ENCODE results near the gene SPECC1L.

The SPECC1L gene

GRCh38 chr22:24453853-24454252 lies 183.2 kb downstream of the SPECC1L start:
- Histone ChIP-seq H3K4me3 (ENCODE audit: low read depth, low read length) (no peak overlapping the region), H3K36me3 (ENCODE audit: control insufficient read depth, insufficient read depth, low read length) (no peaks in the 10 kb centered on the region), H3K27ac (ENCODE audit: low read depth, low read length) (no peak overlapping the region), H3K9ac (ENCODE audit: low read depth, low read length) (no peak overlapping the region), H3K27me3 (ENCODE audit: control insufficient read depth, insufficient read depth, low read length) (no peaks in the 10 kb centered on the region), H3K9me3 (ENCODE audit: control insufficient read depth, insufficient read depth, low read length) (no peaks in the 10 kb centered on the region), H3K4me1 (ENCODE audit: control insufficient read depth, insufficient read depth, low read length) (peaks cover 5% of the 10 kb centered on the region; the same call in 1 of the 2 replicates)

- H3K36me3 ChIP-seq (ENCODE audit: control insufficient read depth, insufficient read depth, low read length) = no peaks in the 10 kb centered on the region
- H3K4me1 ChIP-seq (ENCODE audit: control insufficient read depth, insufficient read depth, low read length) = peaks cover 5% of the 10 kb centered on the region; the same call in 1 of the 2 replicates
- no peaks in the 10 kb centered on the region for H3K9me3 ChIP-seq (ENCODE audit: control insufficient read depth, insufficient read depth, low read length)
- H3K27ac ChIP-seq (ENCODE audit: low read depth, low read length) = no peak overlapping the region
- no peak overlapping the region for H3K9ac ChIP-seq (ENCODE audit: low read depth, low read length)
- no peak overlapping the region for H3K4me3 ChIP-seq (ENCODE audit: low read depth, low read length)
- H3K27me3 ChIP-seq (ENCODE audit: control insufficient read depth, insufficient read depth, low read length) = no peaks in the 10 kb centered on the region
These were observed 184.4 kb downstream of the SPECC1L start for GRCh38 chr22:24455039-24455438.

GRCh38 chr22:24455751-24456426 lies 185.3 kb downstream of the SPECC1L start:
- no peak overlapping the region for H3K27ac ChIP-seq (ENCODE audit: low read depth, low read length)
- no peaks in the 10 kb centered on the region for H3K27me3 ChIP-seq (ENCODE audit: control insufficient read depth, insufficient read depth, low read length)
- H3K9ac ChIP-seq (ENCODE audit: low read depth, low read length) = no peak overlapping the region
- no peak overlapping the region for H3K4me3 ChIP-seq (ENCODE audit: low read depth, low read length)
- no peaks in the 10 kb centered on the region for H3K9me3 ChIP-seq (ENCODE audit: control insufficient read depth, insufficient read depth, low read length)
- no peaks in the 10 kb centered on the region for H3K36me3 ChIP-seq (ENCODE audit: control insufficient read depth, insufficient read depth, low read length)
- peaks cover 9% of the 10 kb centered on the region; the same call in 1 of the 2 replicates for H3K4me1 ChIP-seq (ENCODE audit: control insufficient read depth, insufficient read depth, low read length)

GRCh38 chr22:24457894-24458420 lies 187.3 kb downstream of the SPECC1L start:
- Histone ChIP-seq H3K27ac (ENCODE audit: low read depth, low read length) (no peak overlapping the region), H3K4me1 (ENCODE audit: control insufficient read depth, insufficient read depth, low read length) (peaks cover 10% of the 10 kb centered on the region; the same call in 1 of the 2 replicates), H3K4me3 (ENCODE audit: low read depth, low read length) (no peak overlapping the region), H3K9ac (ENCODE audit: low read depth, low read length) (no peak overlapping the region), H3K9me3 (ENCODE audit: control insufficient read depth, insufficient read depth, low read length) (no peaks in the 10 kb centered on the region), H3K27me3 (ENCODE audit: control insufficient read depth, insufficient read depth, low read length) (no peaks in the 10 kb centered on the region), H3K36me3 (ENCODE audit: control insufficient read depth, insufficient read depth, low read length) (no peaks in the 10 kb centered on the region)

GRCh38 chr22:24459911-24460310 lies 189.3 kb downstream of the SPECC1L start:
- no peaks in the 10 kb centered on the region for H3K9me3 ChIP-seq (ENCODE audit: control insufficient read depth, insufficient read depth, low read length)
- no peak overlapping the region for H3K27ac ChIP-seq (ENCODE audit: low read depth, low read length)
- no peak overlapping the region for H3K4me3 ChIP-seq (ENCODE audit: low read depth, low read length)
- H3K36me3 ChIP-seq (ENCODE audit: control insufficient read depth, insufficient read depth, low read length) = no peaks in the 10 kb centered on the region
- H3K9ac ChIP-seq (ENCODE audit: low read depth, low read length) = no peak overlapping the region
- H3K4me1 ChIP-seq (ENCODE audit: control insufficient read depth, insufficient read depth, low read length) = peaks cover 10% of the 10 kb centered on the region; the same call in 1 of the 2 replicates
- no peaks in the 10 kb centered on the region for H3K27me3 ChIP-seq (ENCODE audit: control insufficient read depth, insufficient read depth, low read length)

- Histone ChIP-seq H3K9ac (ENCODE audit: low read depth, low read length) (no peak overlapping the region), H3K4me3 (ENCODE audit: low read depth, low read length) (no peak overlapping the region), H3K27ac (ENCODE audit: low read depth, low read length) (no peak overlapping the region), H3K27me3 (ENCODE audit: control insufficient read depth, insufficient read depth, low read length) (no peaks in the 10 kb centered on the region), H3K4me1 (ENCODE audit: control insufficient read depth, insufficient read depth, low read length) (peaks cover 10% of the 10 kb centered on the region; the same call in 1 of the 2 replicates), H3K36me3 (ENCODE audit: control insufficient read depth, insufficient read depth, low read length) (no peaks in the 10 kb centered on the region), H3K9me3 (ENCODE audit: control insufficient read depth, insufficient read depth, low read length) (no peaks in the 10 kb centered on the region)
These were observed 189.9 kb downstream of the SPECC1L start for GRCh38 chr22:24460418-24461089.

GRCh38 chr22:24463071-24463760 lies 192.6 kb downstream of the SPECC1L start:
- H3K4me1 ChIP-seq (ENCODE audit: control insufficient read depth, insufficient read depth, low read length) = peaks cover 19% of the 10 kb centered on the region
- no peaks in the 10 kb centered on the region for H3K27me3 ChIP-seq (ENCODE audit: control insufficient read depth, insufficient read depth, low read length)
- H3K9me3 ChIP-seq (ENCODE audit: control insufficient read depth, insufficient read depth, low read length) = no peaks in the 10 kb centered on the region
- no peaks in the 10 kb centered on the region for H3K36me3 ChIP-seq (ENCODE audit: control insufficient read depth, insufficient read depth, low read length)
- no peak overlapping the region for H3K27ac ChIP-seq (ENCODE audit: low read depth, low read length)
- H3K4me3 ChIP-seq (ENCODE audit: low read depth, low read length) = no peak overlapping the region
- no peak overlapping the region for H3K9ac ChIP-seq (ENCODE audit: low read depth, low read length)

- Histone ChIP-seq H3K4me1 (ENCODE audit: control insufficient read depth, insufficient read depth, low read length) (peaks cover 14% of the 10 kb centered on the region), H3K4me3 (ENCODE audit: low read depth, low read length) (no peak overlapping the region), H3K27me3 (ENCODE audit: control insufficient read depth, insufficient read depth, low read length) (no peaks in the 10 kb centered on the region), H3K9ac (ENCODE audit: low read depth, low read length) (no peak overlapping the region), H3K9me3 (ENCODE audit: control insufficient read depth, insufficient read depth, low read length) (no peaks in the 10 kb centered on the region), H3K27ac (ENCODE audit: low read depth, low read length) (no peak overlapping the region), H3K36me3 (ENCODE audit: control insufficient read depth, insufficient read depth, low read length) (no peaks in the 10 kb centered on the region)
These were observed 194.9 kb downstream of the SPECC1L start for GRCh38 chr22:24465566-24465965.

GRCh38 chr22:24465975-24466374 lies 195.3 kb downstream of the SPECC1L start:
- peaks cover 10% of the 10 kb centered on the region for H3K4me1 ChIP-seq (ENCODE audit: control insufficient read depth, insufficient read depth, low read length)
- no peak overlapping the region for H3K4me3 ChIP-seq (ENCODE audit: low read depth, low read length)
- H3K9me3 ChIP-seq (ENCODE audit: control insufficient read depth, insufficient read depth, low read length) = no peaks in the 10 kb centered on the region
- H3K36me3 ChIP-seq (ENCODE audit: control insufficient read depth, insufficient read depth, low read length) = no peaks in the 10 kb centered on the region
- no peaks in the 10 kb centered on the region for H3K27me3 ChIP-seq (ENCODE audit: control insufficient read depth, insufficient read depth, low read length)
- no peak overlapping the region for H3K9ac ChIP-seq (ENCODE audit: low read depth, low read length)
- no peak overlapping the region for H3K27ac ChIP-seq (ENCODE audit: low read depth, low read length)

GRCh38 chr22:24466716-24467328 lies 196.2 kb downstream of the SPECC1L start:
- H3K27me3 ChIP-seq (ENCODE audit: control insufficient read depth, insufficient read depth, low read length) = no peaks in the 10 kb centered on the region
- H3K4me3 ChIP-seq (ENCODE audit: low read depth, low read length) = no peak overlapping the region
- H3K27ac ChIP-seq (ENCODE audit: low read depth, low read length) = peak overlapping the region; percentile 21
- H3K9me3 ChIP-seq (ENCODE audit: control insufficient read depth, insufficient read depth, low read length) = no peaks in the 10 kb centered on the region
- no peak overlapping the region for H3K9ac ChIP-seq (ENCODE audit: low read depth, low read length)
- H3K36me3 ChIP-seq (ENCODE audit: control insufficient read depth, insufficient read depth, low read length) = no peaks in the 10 kb centered on the region
- peaks cover 8% of the 10 kb centered on the region for H3K4me1 ChIP-seq (ENCODE audit: control insufficient read depth, insufficient read depth, low read length)
